Fibroblast of upper back skin (primary cell): ENCODE measurements around the gene HES6.

Experiments used
- DNase-seq: peaks from one replicate; pipeline ENCODE4 v3.0.0-alpha.2; 2013

HES6 gene

GRCh38 chr2:238252766-238253630 is 13.2 kb upstream of the HES6 start:
- DNase-seq: no peak

GRCh38 chr2:238251986-238252385 is 12.1 kb upstream of the HES6 start:
- DNase-seq: no peak

- no peak for DNase-seq
These were observed 11.5 kb upstream of the HES6 start for GRCh38 chr2:238251331-238251730.

- no peak for DNase-seq
These were observed 11.1 kb upstream of the HES6 start for GRCh38 chr2:238250896-238251295.

GRCh38 chr2:238247841-238248453 is 8.1 kb upstream of the HES6 start:
- DNase-seq: no peak

- DNase-seq: no peak
These were observed 7.4 kb upstream of the HES6 start for GRCh38 chr2:238247002-238247822.

GRCh38 chr2:238244151-238244550 is 4.3 kb upstream of the HES6 start:
- no peak for DNase-seq

- DNase-seq: no peak
These were observed 3.7 kb upstream of the HES6 start for GRCh38 chr2:238243496-238244076.

GRCh38 chr2:238242731-238243495 is 3.1 kb upstream of the HES6 start:
- DNase-seq: no peak

- no peak for DNase-seq
These were observed 2.1 kb upstream of the HES6 start for GRCh38 chr2:238241970-238242369.

- DNase-seq: no peak
These were observed 1.2 kb upstream of the HES6 start for GRCh38 chr2:238240757-238241711.

- no peak for DNase-seq
These were observed 335 bp downstream of the HES6 start for GRCh38 chr2:238239543-238239862.

- no peak for DNase-seq
These were observed 884 bp downstream of the HES6 start for GRCh38 chr2:238238766-238239542.

GRCh38 chr2:238238311-238238765 is 1.5 kb downstream of the HES6 start:
- DNase-seq: no peak

- DNase-seq: no peak
These were observed 2.3 kb downstream of the HES6 start for GRCh38 chr2:238237431-238238135.

- no peak for DNase-seq
These were observed 3.3 kb downstream of the HES6 start for GRCh38 chr2:238236571-238236970.

- DNase-seq: no peak
These were observed 4.0 kb downstream of the HES6 start for GRCh38 chr2:238235856-238236255.

GRCh38 chr2:238235331-238235732 is 4.5 kb downstream of the HES6 start:
- peak; percentile 29 for DNase-seq

GRCh38 chr2:238233625-238234024 is 6.2 kb downstream of the HES6 start:
- no peak for DNase-seq

GRCh38 chr2:238231809-238232208 is 8.0 kb downstream of the HES6 start:
- DNase-seq: no peak
